Dermis blood vessel endothelial cell (primary cell): ENCODE results near the gene KCTD17. TPM values are rescaled to one million over a fixed set of nuclear protein-coding genes. Genes with fewer than 3 reads are reported as not detected.
A peak's percentile ranks its signal among the peaks of the same experiment; 100 is the strongest.

Source experiments
- DNase-seq: peaks from one replicate; pipeline ENCODE4 v3.0.0; 2010
- total RNA-seq: library from RNA; depleted of rRNA; stranded (reverse); fragments of >200 nt; gene quantifications from 2 replicates; pipeline ENCODE4 v1.2.3, GENCODE V29; 2014

KCTD17 gene
- total RNA-seq, result 53.4 and 58.2 TPM in 2 replicates

DNA sequence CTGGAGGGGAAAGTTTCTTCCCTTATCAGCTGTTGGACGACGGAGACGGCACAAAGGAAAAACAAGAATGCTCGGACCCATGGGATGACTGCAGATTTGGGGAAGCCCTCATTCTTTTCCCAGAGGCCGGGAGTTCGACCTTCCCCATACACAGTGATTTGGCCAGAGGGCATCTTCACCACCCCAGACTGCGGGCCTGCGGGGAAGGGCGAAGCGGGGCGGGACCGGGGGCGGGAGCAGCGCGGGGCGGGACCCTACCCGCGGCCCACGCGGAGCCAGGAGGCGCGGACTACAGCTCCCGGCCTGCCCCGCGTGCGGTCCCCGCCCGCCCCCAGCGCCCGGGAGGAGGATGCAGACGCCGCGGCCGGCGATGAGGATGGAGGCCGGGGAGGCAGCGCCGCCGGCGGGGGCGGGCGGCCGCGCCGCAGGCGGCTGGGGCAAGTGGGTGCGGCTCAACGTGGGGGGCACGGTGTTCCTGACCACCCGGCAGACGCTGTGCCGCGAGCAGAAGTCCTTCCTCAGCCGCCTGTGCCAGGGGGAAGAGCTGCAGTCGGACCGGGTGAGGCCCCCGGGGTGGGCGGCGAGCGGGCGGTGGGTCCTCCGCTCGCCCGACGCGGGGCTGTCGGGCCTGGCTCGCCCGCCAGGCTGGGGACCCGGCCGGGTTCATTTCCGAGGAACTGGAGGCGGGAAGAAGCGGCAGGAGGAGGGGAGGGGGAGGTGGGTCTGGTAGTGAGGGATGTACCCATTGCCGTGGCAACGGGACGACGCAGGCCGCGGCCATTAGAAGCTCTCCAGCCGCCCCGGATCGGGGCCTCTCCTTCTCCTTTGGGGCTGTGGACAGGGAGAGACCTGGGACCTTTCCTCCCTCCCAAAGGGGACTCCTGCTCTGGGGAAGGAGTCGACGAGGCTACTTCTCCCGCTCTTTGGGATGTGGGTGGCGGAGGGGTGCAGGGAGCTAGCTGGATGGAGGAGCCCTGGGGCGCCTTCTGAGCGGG lies at the start of gene KCTD17:
Gene KCTD17, plus strand, starts transcription at position 352 of the 995 bp plus-strand sequence. Its CDS starts 19 bp downstream, at position 371.
- peak; percentile 71 for DNase-seq

GRCh38 chr22:37001826-37002225 lies 49.7 kb upstream of the KCTD17 start:
- DNase-seq, result no peak

DNA sequence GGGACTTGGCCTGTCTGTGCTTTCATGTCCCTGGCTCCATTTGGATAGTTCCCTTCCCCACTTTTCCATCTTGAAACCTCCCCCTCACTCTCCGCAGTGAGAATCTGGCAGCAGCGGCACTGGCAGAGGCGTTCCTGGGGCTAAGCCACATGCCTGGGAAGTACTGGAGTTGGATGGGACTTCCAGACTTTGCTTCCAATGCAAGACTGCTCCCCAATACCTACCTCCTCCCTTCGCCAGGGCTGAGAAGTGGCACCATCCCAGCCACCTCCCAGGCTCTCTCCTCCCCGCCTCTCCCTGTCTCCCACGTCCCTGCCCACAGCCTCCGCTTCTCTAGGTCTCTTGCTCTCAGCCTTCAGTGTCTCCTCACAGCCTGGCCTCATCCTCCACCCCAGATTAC lies 48.9 kb upstream of the KCTD17 start:
- DNase-seq, result no peak

GRCh38 chr22:37007651-37008050 lies 43.9 kb upstream of the KCTD17 start:
- DNase-seq, result peak; percentile 34

GRCh38 chr22:37008365-37008764 lies 43.2 kb upstream of the KCTD17 start:
- peak; percentile 69 for DNase-seq

GRCh38 chr22:37009490-37009889 lies 42.1 kb upstream of the KCTD17 start:
- DNase-seq, result no peak

DNA sequence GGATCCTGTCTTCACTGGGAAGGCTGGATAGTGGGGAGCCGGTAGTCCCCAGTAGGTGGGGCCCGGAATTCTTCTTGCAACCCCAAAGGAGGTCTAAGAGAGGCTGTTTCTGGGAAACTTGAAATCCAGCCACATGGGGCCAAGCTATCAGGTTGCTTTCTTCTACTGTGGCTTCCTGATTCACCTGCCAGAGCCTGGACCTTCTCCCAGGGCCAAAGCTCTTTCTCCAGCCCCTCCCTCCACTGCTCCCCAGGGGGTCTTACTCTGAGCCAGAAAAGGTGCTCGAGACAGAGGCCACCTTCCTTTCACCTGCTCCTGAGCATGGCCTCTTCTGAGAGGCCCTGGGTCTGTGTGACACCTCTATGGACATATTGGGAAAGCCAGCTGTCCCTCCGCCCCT lies 41.4 kb upstream of the KCTD17 start:
- DNase-seq, result no peak

GRCh38 chr22:37010976-37011375 lies 40.6 kb upstream of the KCTD17 start:
- no peak for DNase-seq

GRCh38 chr22:37011472-37011871 lies 40.1 kb upstream of the KCTD17 start:
- DNase-seq, result no peak

GRCh38 chr22:37012262-37012904 lies 39.2 kb upstream of the KCTD17 start:
- DNase-seq, result no peak

- no peak for DNase-seq
Observed at GRCh38 chr22:37012956-37013355, 38.6 kb upstream of the KCTD17 start.

DNA sequence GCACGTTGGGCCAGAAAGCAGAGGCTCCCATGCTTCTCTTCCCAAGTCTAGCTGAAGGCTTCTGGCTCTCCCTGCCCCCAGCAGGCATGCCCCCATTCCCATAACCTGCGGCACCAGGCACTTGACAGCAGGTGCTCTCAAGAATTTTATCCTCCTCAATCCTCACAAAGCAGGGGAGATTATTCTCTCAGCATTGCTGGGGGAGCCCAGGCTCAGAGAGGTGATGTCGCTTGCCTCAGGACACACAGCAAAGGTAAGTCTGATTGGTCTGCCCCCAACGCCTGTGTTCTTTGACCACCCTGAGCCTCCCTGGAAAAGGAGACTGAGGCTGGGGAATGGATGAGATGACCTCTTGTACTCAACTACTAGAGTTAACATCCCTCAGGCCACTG lies 37.1 kb upstream of the KCTD17 start:
- no peak for DNase-seq

GRCh38 chr22:37014835-37015586 lies 36.5 kb upstream of the KCTD17 start:
- DNase-seq, result no peak

DNA sequence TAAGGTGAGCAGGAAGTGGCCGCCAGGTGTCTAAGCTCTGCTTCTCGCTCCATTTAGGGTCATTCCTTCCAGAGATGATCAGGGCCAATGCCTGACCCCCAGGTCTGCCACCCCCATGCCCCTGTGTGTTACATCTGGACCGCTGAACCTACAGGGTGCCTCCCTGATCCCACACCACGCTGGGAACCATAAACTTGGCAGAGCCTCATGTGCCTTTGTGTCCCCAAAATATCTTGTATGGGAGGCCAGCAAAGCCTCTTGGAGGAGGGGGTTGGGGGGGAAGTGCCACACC lies 36.0 kb upstream of the KCTD17 start:
- no peak for DNase-seq

GRCh38 chr22:37016134-37016910 lies 35.2 kb upstream of the KCTD17 start:
- no peak for DNase-seq

DNA sequence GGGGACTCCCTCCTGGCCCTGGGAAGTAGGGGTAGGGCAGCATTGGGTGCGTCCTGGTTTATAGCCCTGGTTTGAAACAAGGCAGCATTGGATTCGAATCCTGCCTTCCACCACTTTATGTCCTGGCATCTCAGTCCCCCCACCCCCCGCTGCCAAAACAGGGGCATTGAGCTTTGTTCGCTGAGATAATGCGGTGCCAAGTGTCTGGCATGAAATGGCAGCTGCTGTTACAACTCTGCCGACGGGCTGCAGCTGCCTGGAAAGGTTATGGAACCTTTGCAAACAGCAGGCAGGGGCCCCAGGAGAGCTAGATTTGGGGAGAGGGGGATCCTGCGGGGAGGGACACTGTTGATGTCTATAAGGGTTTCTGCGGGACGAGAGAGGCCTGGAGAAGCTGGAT lies 34.2 kb upstream of the KCTD17 start:
- DNase-seq, result no peak

GRCh38 chr22:37018086-37018814 lies 33.3 kb upstream of the KCTD17 start:
- no peak for DNase-seq

- peak; percentile 32 for DNase-seq
Observed at GRCh38 chr22:37018815-37019308, 32.7 kb upstream of the KCTD17 start.

DNA sequence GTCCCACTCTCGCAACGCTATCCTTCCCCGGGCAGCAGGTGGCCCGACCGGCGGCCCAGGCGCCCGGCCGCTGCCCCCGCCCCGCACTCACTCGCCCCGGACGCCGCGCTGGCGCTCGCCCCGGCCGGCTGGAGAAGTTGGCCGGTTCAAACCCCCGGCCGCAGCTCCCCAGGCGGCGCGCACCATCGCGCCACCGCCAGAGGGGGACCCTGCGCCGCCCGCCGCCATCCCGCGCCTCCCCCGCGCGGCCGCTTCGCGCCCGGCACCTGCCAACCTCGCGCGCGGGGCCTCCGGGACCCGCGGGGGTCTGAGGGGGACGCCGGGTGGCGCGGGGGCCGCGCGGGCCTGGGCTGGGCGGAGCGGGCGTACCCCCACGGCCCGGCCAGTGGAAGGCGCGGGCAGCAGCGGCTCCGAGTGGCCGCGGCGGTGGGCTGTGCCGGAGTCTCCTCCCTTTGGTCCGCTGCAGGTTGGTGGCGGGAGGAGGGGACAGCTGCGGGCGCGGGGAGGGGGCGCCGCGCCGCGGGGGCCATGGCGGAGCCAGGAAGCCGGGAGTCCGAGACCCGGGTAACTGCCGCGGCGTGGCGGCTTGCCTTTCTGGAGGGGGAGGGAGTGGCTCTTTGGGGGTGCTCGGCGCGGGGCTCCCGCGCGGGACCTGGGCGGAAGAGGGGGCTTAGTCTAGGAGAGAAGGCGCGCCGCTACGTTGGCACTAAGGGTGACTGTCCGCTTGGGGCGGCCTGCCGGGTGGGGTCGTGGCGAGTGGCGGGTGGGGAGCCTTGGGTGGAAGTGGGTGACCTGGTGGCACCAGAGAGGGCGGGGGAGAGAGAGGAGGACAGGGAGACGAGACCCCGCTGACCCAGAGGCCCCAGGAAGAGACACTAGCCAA lies 32.0 kb upstream of the KCTD17 start, which contains the start of the genes MPST and TST:
Gene MPST, plus strand, starts transcription at position 434 of the 883 bp plus-strand sequence. Its CDS starts 95 bp downstream, at position 529.
Gene TST, minus strand, starts transcription at position 139 of the 883 bp plus-strand sequence. CDS start 715 bp downstream, outside the sequence.
- DNase-seq, result peak; percentile 81

DNA sequence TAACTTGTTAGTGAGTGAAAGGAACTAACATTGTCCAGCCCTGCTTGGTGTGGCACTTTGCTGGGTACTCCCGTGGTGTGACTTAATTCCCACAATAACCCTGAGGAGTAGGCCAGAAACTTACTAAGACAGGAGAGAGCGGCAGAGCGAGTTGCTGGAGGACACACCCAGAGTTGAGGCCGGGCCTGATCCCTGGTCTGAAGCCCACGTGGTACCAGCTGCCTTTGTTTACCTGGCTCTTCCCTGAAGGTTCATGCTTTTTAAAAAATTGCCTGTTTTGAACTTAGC lies 31.4 kb upstream of the KCTD17 start:
- peak; percentile 58 for DNase-seq
